WTC11 (cell line): ENCODE results near the gene KRT222. TPM values are rescaled to one million over a fixed set of nuclear protein-coding genes. Genes with fewer than 3 reads are reported as not detected.

Experiments
- ATAC-seq: fragments of 200-7000 bp; cut with Tn5 transposase; 2 replicates; pipeline ENCODE4 v1.10.0; 2021; ENCODE audit warnings: mild to moderate bottlenecking, moderate library complexity
- CTCF ChIA-PET: fragments of 300-600 bp; sonication (Branson Sonifier 250); formaldehyde crosslinking; loops from one replicate; lab custom pipeline; 2021; ENCODE audit warnings: antibody characterized with exemption; lab: Charles Lee
- POLR2A ChIA-PET: fragments of 350-600 bp; sonication (Branson Sonifier 250); formaldehyde crosslinking; loops from one replicate; lab custom pipeline; 2021; ENCODE audit warnings: antibody characterized with exemption; lab: Charles Lee
- DNase-seq: peaks from one replicate; pipeline ENCODE4 v3.0.0; 2021; ENCODE audit warnings: low spot score
- H3K27ac Mint-ChIP-seq: 2 replicates; pipeline ENCODE4 v1.8.0; 2021; ENCODE audit warnings: mixed read lengths
- H3K27me3 Mint-ChIP-seq: 2 replicates; pipeline ENCODE4 v1.8.0; 2021; ENCODE audit warnings: low read depth, mild to moderate bottlenecking, moderate library complexity, mixed read lengths
- H3K36me3 Mint-ChIP-seq: 2 replicates; pipeline ENCODE4 v1.8.0; 2021; ENCODE audit warnings: mixed read lengths
- H3K4me1 Mint-ChIP-seq: 2 replicates; pipeline ENCODE4 v1.8.0; 2022; ENCODE audit warnings: mixed read lengths
- H3K4me3 Mint-ChIP-seq: 2 replicates; pipeline ENCODE4 v1.8.0; 2021; ENCODE audit warnings: mild to moderate bottlenecking, moderate library complexity, mixed read lengths
- H3K9me3 Mint-ChIP-seq: 2 replicates; pipeline ENCODE4 v1.8.0; 2021; ENCODE audit warnings: mixed read lengths
- AFF4 ChIP-seq: sonication (generic); formaldehyde crosslinking; IDR thresholded peaks from 2 replicates; pipeline ENCODE4 v1.8.1; 2023; ENCODE audit warnings: mild to moderate bottlenecking, missing genetic modification reagents, borderline replicate concordance
- ATF2 ChIP-seq: sonication (generic); formaldehyde crosslinking; IDR thresholded peaks from 2 replicates; pipeline ENCODE4 v1.8.1; 2022; ENCODE audit warnings: low read depth, missing genetic modification reagents, borderline replicate concordance
- ETV6 ChIP-seq: sonication (generic); formaldehyde crosslinking; IDR thresholded peaks from 2 replicates; pipeline ENCODE4 v1.8.1; 2022; ENCODE audit warnings: mild to moderate bottlenecking, missing genetic modification reagents
- FOXP1 ChIP-seq: sonication (generic); formaldehyde crosslinking; IDR thresholded peaks from 2 replicates; pipeline ENCODE4 v1.8.0; 2022; ENCODE audit warnings: missing genetic modification reagents, mild to moderate bottlenecking, moderate library complexity, borderline replicate concordance
- GRHL2 ChIP-seq: fragments of 250-450 bp; sonication (Bioruptor Pico); IDR thresholded peaks from 2 replicates; pipeline ENCODE4 v1.8.0; 2022; ENCODE audit warnings: mild to moderate bottlenecking, moderate library complexity; ENCODE audit not compliant: insufficient replicate concordance, severe bottlenecking
- HMGA2 ChIP-seq: fragments of 250-450 bp; sonication (Bioruptor Pico); IDR thresholded peaks from 2 replicates; pipeline ENCODE4 v1.4.0; 2021; ENCODE audit warnings: mild to moderate bottlenecking, moderate library complexity
- IRF1 ChIP-seq: sonication (generic); formaldehyde crosslinking; IDR thresholded peaks from 2 replicates; pipeline ENCODE4 v1.8.0; 2023; ENCODE audit warnings: missing genetic modification reagents
- NFATC4 ChIP-seq: fragments of 250-450 bp; sonication (Bioruptor Pico); IDR thresholded peaks from 2 replicates; pipeline ENCODE4 v1.9.0; 2021; ENCODE audit warnings: mild to moderate bottlenecking
- SMAD3 ChIP-seq: sonication (generic); formaldehyde crosslinking; IDR thresholded peaks from 2 replicates; pipeline ENCODE4 v1.8.0; 2022; ENCODE audit warnings: missing genetic modification reagents, mild to moderate bottlenecking, borderline replicate concordance
- SOX15 ChIP-seq: fragments of 250-450 bp; sonication (Bioruptor Pico); IDR thresholded peaks from 2 replicates; pipeline ENCODE4 v1.9.0; 2021; ENCODE audit warnings: mild to moderate bottlenecking
- ZBTB21 ChIP-seq: sonication (generic); formaldehyde crosslinking; IDR thresholded peaks from 2 replicates; pipeline ENCODE4 v1.8.1; 2023; ENCODE audit warnings: mild to moderate bottlenecking, missing genetic modification reagents, borderline replicate concordance
- ZNF138 ChIP-seq: sonication (generic); formaldehyde crosslinking; conservative IDR thresholded peaks from 2 replicates; pipeline ENCODE4 v1.8.1; 2022; ENCODE audit warnings: mild to moderate bottlenecking, moderate library complexity, missing genetic modification reagents
- ZNF425 ChIP-seq: fragments of 250-450 bp; sonication (Bioruptor Pico); conservative IDR thresholded peaks from 2 replicates; pipeline ENCODE4 v1.9.0; 2021; ENCODE audit warnings: mild to moderate bottlenecking
- ZNF512 ChIP-seq: sonication (generic); formaldehyde crosslinking; IDR thresholded peaks from 2 replicates; pipeline ENCODE4 v1.8.1; 2022; ENCODE audit warnings: missing genetic modification reagents, borderline replicate concordance
- ZNF532 ChIP-seq: fragments of 250-450 bp; sonication (Bioruptor Pico); IDR thresholded peaks from 2 replicates; pipeline ENCODE4 v1.9.0; 2021; ENCODE audit warnings: mild to moderate bottlenecking, borderline replicate concordance
- total RNA-seq: library from RNA; stranded (reverse); gene quantifications from 3 replicates; pipeline ENCODE4 v1.2.3, GENCODE V29; 2021

KRT222 gene
- total RNA-seq, 1 experiment from 2014 or later = 0.09 TPM

GRCh38 chr17:40680998-40681397 lies 16.0 kb upstream of the KRT222 start (continued):
- TF ChIP-seq ATF2 (CRISPR knock-in tag) (no peak), HMGA2 (CRISPR knock-in tag) (no peak), ETV6 (no peak), GRHL2 (CRISPR knock-in tag) (no peak), SOX15 (no peak)
- TF ChIP-seq, all 79 proteins: peak for 0

GRCh38 chr17:40679523-40679907 lies 14.5 kb upstream of the KRT222 start:
- Mint-ChIP-seq H3K4me1 (no peaks in the 10 kb centered on the region), H3K27me3 (peaks cover 5% of the 10 kb centered on the region; the same call in 1 of the 2 replicates), H3K36me3 (no peaks in the 10 kb centered on the region), H3K4me3 (no peak overlapping the region), H3K27ac (no peak overlapping the region), H3K9me3 (no peaks in the 10 kb centered on the region)
- POLR2A ChIA-PET = no interaction called here
- ATAC-seq (no peak), DNase-seq (no peak)
- TF ChIP-seq ZNF138 (no peak), NFATC4 (CRISPR knock-in tag) (no peak), ZNF512 (CRISPR knock-in tag) (no peak), FOXP1 (CRISPR knock-in tag) (no peak), ZNF425 (CRISPR knock-in tag) (no peak), SMAD3 (CRISPR knock-in tag) (no peak), IRF1 (CRISPR knock-in tag) (no peak), ZNF532 (CRISPR knock-in tag) (no peak), ZBTB21 (CRISPR knock-in tag) (no peak), AFF4 (no peak)
- CTCF ChIA-PET = no interaction called here
